Measurements from ENCODE around the gene SF3B3.
"Not testable (repeated sequence)": the region's sequence is repeated elsewhere in the genome, so short reads cannot be mapped to it uniquely, and the experiment has no call there.

The SF3B3 gene

DNA sequence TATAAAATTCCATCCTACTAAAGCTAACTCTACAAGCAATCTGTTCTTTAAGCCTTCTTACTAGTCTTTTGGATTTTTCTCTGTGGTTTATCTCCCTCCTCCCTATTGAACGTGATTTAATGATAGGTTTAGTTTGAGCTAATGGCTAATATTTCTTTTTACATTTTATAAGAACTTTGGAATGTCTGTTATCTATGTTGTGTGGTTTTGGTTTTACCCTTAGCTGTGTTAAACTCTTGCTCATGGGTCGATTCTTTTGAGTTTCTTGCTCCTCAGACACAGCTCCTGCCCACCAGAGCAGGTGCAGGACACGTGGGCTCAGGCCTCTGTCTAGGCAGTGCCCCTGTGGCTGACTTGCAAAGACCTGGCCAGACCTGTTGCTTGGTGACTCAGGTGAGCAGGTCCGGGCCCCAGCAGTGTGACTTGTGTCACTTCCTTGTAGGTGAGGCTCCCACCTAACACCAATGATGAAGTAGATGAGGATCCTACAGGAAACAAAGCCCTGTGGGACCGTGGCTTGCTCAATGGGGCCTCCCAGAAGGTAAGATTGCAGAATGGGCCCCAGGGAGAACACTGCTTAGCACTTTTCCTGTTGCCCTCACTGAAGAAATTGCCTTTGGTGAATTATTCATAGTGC is 45.1 kb downstream of the SF3B3 start:
- DNase-seq (ENCODE audit: low spot score) = no peak

DNA sequence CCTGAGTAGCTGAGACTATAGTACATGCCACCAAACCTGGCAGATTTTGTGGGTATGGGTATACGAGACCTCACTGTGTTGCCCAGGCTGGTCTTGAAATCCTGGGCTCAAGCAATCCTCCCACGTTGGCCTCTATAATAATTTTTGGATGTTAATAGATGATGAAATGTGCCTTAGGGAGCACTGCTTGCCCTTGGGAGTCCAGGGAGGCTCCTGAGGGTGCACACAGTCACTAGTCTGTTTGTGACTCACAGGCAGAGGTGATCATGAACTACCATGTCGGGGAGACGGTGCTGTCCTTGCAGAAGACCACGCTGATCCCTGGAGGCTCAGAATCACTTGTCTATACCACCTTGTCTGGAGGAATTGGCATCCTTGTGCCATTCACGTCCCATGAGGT is 46.1 kb downstream of the SF3B3 start:
- DNase-seq (ENCODE audit: low spot score) = no peak

DNA sequence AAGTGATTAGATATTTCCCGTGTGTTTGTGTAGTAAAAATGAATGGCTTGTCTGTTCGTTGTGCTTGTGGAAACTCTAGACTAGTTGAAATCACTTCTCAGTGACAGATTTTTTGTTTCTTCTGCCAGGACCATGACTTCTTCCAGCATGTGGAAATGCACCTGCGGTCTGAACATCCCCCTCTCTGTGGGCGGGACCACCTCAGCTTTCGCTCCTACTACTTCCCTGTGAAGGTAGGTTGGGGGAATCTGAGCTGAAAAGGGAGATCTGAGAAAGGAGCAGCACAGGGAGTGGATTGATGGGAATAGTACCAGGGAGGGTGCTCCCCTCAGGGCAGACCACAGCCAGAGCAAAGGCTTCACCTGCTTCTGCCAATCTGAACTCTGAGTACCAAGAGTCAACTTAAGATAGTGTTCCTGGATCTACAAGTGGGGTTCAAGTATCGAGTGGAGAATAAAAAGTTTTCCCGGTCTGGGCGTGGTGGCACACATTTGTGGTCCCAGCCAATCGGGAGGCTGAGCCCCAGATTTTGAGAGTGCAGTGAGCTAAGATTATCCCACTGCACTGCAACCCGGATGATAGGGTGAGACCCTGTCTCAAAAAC is 47.5 kb downstream of the SF3B3 start:
- DNase-seq (ENCODE audit: low spot score) = no peak

DNA sequence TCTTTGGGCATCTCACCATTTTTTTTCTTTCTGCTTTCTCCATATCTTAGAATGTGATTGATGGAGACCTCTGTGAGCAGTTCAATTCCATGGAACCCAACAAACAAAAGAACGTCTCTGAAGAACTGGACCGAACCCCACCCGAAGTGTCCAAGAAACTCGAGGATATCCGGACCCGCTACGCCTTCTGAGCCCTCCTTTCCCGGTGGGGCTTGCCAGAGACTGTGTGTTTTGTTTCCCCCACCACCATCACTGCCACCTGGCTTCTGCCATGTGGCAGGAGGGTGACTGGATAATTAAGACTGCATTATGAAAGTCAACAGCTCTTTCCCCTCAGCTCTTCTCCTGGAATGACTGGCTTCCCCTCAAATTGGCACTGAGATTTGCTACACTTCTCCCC is 48.0 kb downstream of the SF3B3 start:
- DNase-seq (ENCODE audit: low spot score) = no peak

DNA sequence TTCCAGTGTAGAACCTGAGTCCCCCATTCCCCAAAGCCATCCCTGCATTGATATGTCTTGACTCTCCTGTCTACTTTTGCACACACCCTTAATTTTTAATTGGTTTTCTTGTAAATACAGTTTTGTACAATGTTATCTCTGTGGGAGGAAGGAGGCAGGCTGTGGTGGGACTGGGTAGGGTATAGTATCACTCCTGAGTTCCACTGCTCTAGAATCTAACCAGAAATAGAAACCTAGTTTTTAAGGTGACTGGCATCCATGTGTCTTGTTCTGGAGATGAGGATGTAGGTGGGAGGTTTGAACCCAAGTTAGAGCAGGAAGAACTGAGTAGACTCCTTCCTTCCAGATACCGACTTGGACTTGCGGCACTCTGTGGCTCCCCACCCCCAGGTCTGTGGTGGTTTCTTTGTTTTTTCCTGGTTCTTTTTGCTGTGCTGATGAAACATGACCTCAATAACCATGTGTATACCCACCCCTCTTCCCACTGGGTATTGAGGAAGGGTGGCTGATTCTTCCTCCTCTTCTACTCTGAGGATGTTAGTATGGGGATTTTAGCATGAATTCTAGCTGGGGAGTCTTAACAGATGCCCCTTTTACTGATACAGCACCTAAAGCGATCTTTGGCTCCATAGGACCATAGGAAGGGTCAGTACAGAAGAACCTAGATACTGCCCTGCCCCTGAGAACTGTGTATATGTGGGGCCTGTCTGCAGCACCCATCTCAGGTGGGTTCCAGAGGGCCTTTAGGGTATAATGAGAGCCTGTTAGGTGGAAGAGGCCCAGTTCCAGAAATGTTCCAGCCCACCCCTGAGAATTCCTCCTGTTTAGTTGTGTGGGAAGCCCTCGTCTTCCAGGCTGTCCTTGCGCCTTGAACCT is 48.7 kb downstream of the SF3B3 start:
- DNase-seq (ENCODE audit: low spot score) = no peak

DNA sequence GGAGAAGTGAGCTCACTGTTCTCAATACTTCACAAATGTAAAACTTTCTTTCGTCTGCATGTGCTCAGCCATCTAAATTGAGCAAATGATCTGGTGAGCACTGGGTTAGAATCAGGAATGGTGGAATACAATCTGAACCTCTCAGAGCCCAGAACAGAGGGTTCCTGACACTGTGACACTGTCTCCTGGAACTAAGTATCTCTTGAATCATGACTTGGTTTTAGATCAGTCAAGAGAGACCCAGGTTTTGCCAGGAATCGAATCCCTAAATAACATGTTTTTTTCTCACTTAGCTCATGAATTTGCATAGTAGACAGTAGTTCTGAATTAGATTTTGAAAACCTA is 49.3 kb downstream of the SF3B3 start:
- no peak for DNase-seq (ENCODE audit: low spot score)

DNA sequence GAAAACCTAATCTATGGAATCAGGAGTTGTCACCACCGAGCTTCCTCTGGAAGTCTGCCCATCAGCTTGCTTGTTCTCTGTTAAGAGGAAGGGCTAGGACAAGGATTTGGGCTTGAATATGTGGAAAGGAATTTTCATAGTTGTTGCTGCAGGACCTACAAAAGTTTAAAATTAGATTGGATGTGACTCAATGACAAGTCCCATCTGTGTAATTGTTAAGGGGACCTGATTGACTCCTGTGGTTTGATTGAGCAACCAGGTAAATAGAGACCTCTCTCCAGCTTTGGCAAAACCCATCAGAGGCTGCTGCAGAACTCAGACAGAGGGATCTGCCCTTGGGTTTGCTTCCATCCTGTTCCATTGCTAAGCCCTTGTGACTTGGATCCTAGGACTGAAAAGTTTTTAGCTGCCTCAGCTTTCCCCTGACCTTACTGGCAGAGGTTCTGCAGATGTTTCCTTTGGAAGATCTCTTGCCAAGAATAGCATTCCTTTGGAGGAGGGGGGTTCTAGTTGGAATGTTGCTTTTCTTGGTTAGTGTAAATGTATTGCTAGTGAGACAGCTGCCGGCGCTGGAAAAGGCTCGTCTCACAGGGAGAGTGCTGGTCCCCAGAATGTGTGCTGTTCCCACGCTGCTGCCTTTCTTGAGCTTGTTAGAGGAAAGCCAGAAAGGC is 50.0 kb downstream of the SF3B3 start:
- peak; percentile 33 for DNase-seq (ENCODE audit: low spot score)

DNA sequence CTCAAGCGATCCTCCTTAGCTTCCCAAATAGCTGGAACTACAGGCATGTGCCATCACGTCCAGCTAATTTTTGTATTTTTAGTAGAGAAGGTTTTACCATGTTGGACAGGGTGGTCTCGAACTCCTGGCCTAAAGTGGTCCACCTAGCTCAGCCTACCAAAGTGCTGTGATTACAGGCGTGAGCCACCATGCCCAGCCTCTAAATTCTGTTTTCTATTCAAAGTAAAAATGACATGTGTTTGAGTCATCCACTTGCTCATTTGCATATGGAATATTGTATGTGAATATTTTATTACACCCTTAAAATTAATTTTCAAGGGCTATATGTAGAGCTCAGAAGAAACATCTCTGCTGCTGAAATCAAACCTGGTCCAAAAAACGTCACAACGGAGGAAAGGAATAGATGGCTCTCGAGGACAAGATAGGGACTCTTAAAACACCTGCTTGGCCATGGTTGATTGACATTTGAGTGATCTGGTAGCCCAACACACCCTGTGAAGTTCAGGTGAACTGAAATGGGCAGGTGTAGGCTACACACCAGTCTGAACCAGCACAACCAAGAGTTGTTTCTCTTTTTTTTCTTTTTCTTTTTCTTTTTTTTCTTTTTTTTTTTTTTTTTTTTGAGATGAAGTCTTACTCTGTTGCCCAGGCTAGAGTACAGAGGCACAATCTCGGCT is 51.1 kb downstream of the SF3B3 start:
- DNase-seq (ENCODE audit: low spot score) = no peak

DNA sequence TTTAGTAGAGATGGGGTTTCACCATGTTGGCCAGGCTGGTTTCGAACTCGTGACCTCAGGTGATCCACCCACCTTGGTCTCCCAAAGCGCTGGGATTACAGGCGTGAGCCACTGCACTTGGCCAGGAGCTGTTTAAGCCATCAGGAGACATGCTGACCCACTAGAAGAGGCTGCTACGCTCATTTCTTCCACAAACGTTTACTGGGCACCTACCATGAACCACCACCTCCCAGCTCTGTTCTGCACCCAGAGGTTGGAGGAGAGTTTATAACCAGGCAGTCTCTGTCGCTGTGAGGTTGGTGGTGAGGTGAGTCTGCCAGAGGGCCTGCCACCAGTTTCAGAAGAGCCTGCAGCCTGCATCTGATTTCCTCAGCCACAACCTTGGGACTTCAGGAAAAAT is 51.8 kb downstream of the SF3B3 start:
- no peak for DNase-seq (ENCODE audit: low spot score)

DNA sequence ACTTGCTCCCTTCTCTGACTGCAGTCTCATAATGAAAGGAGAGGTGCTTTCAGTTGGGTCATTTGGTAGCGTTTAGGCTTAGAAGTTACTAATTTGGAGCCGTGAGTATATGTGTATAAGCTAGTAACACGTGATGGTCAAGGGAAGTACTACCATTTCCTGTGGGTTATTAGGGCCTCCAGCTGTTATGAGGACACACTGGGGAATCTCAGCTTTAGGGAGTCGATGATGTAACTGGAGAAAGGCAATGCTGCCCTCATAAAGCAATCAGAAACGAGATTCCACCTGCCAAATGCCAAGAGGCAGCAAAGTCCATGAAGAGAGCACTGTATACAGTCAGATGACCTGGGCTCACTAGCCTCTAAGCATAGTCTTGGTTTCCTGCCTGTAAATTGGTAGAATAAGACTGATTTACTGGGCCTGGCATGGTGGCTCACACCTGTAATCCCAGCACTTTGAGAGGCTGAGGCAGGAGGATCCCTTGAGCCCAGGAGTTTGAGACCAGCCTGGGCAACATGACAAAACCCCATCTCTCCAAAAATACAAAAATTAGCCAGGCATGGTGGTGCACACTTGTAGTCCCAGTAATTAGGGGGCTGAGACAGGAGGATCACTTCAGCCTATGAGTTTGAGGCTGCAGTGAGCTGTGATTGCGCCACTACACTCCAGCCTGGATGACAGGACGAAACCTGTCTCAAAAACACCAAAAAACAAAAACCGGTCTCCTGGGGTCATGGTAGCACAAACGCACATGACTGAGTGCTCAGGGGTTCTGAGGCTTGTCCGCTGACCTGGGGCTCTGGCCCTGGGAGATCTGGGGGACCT is 53.0 kb downstream of the SF3B3 start:
- DNase-seq (ENCODE audit: low spot score) = no peak

DNA sequence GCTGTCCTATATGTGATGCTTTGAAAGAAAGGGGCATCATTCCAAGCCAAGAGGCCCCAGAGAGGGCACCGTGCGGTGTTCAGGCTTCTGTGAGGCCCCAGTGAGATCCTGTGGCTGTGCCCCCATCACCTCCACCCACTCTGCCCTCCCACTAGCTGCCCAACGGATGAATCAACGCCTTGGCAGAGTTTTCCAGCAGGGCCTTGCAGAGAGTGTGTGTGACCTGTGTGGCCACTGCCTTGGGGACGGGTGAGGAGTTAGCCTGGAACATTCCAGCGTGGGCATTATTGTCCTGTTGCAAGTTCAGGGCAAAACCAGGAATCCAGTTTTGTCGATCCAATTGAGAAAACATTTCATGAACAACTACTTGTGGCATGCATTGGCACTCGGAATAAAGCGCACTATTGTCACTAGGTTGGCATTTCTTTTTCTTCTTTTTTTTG is 53.7 kb downstream of the SF3B3 start:
- DNase-seq (ENCODE audit: low spot score) = no peak

DNA sequence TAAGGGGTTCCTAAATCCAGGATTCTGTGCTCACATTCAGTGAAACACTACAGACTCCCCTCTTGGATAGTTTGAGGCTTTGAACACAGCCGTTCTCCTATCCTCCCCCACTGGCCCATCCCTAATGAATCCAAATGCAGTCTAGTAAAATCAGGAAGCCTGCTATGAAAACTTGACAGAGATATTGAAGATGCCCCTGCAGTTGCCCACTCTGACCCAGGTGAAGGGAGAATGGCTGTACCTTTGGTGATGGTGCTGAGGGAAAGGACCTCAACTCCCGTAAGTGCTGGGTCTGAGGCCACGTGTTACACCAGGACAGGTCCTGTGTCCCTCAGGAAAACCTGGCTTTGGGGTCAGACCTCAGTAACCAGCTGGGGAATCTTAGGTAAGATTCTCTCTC is 54.4 kb downstream of the SF3B3 start:
- no peak for DNase-seq (ENCODE audit: low spot score)

DNA sequence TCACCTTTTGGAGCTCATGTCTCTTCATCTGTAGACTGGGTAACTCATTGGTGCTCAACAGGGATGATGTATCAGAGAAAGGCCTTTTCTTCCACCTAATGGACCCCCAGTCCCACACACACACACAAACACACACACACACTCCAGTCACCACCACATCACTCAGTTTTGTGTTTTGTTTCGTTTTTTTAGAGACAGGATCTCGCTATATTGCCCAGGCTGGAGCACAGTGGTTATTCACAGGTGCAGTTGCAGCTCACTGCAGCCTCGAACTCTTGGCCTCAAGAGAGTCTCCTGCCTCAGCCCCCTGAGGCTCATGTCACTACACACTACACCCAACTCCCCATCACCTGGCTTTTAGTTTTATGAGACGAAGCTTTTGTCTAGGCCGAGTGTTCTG is 55.6 kb downstream of the SF3B3 start:
- no peak for DNase-seq (ENCODE audit: low spot score)

DNA sequence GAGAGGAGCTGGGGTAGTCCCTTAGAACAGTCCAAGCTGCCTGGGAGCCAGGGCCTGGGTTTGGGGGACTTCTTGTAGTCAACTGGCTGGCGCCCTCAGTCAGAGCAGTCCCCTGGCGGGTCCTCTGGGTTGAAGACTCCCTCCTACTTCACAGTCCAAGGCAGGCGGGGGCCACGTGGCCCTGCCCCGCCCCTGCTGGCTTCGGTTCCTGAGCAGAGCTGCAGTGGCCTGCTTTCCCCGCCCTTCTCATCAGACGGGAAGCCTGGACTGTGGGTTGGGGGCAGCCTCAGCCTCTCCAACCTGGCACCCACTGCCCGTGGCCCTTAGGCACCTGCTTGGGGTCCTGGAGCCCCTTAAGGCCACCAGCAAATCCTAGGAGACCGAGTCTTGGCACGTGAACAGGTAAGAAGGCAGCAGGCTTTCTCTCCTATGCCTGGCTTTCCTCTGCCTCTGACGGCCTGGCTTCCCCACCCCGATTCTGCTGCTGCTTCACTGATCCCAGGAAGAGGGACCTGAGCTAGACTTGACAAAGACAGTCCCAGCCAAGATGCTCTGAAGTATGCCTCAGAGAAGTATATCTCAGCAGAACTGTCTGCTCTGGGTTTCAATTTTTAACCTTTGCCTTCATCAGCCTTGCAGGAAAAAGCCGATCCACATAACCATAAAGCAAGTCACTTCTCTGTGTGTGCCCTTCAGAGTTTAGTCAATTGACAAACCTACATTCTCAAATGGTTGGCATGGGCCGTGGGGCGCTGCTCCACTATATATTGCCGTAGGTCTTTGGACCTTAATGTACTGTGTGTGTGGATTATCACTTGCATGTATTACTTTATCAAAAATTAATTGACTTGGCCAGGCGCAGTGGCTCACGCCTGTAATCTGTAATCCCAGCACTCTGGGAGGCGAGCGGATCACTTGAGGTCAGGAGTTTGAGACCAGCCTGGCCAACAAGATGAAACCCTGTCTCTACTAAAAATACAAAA is 56.3 kb downstream of the SF3B3 start:
- DNase-seq (ENCODE audit: low spot score) = no peak

DNA sequence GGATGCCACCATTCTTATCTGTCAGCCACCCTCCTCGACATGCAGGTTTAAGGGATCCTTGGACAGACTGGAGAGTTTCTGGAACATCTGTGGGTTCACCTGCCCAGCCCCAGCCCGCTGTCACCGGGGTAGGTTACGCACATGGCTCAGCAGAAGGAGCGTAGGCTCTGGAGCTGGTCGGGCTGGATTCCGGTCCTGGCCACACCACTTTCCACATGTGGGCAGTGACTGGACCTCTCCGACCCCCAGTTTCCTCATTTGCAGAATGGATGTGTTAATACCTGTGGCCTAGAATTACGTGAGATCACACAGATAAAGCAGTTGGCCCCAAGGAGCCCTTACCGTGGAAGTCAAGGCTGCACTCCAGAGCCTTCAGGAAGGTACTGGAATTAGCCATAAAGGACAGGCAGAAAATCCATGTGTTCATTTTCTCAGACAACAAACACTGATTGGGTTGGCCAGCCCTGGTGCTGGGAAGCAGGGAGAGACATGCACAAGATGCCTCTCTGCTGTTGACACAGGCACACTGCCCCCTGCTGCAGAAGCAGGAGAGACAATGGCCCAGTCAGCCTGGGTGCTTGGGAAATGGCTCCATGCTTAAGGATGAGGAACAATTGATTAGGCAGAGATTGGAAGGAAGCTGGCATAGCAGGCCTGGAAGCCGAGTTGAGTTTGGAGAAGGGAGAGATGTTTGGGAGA is 58.8 kb downstream of the SF3B3 start:
- no peak for DNase-seq (ENCODE audit: low spot score)

DNA sequence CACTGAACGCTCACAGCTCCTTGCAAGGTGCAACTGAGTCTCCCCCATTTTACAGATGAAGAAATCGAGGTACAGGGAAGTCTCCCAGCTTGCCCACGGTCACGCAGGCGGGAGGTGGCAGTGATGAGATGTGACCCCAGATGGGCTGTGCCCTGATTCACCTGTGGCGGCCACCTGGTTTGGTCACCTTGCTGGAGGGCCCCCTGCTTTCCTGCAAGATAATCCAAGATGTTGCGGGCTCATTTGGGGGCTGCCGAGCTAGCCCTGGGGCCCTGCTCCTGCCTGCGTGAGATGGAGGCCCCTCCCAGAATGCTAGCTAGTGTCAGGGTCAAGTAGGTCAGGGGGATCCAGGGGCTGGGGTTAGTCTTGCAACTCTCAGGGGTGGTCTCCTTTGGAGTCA is 63.1 kb downstream of the SF3B3 start:
- no peak for DNase-seq (ENCODE audit: low spot score)

DNA sequence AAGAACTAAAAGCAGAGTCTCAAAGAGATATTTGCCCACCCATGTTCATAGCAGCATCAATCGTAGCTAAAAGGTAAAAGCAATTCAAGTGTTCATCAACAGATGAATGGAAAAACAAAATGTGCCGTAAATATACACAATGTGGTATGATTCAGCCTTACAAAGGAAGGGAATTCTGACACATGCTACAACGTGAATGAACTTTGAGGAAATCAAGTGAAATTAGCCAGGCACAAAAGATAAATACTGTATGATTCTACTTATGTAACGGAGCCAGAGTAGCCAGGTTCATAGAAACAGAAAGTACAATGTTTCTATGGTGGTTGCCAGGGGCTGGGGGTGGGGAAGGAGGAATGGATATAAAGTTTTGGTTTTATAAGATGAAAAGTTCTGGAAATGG is 64.9 kb downstream of the SF3B3 start:
- DNase-seq (ENCODE audit: low spot score) = no peak

DNA sequence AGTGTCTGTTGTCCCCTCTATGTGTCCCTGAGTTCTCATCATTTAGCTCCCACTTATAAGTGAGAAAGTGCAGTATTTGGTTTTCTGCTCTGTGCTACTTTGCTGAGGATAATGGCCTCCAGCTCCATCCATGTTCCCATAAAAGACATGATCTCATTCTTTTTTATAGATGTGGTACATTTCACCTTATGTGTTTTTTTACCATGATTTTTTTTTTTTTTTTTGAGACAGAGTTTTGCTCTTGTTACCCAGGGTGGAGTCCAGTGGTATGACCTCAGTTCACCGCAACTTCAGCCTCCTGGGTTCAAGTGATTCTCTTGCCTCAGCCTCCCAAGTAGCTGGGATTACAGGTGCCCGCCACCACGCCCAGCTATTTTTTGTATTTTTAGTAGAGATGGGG is 65.8 kb downstream of the SF3B3 start:
- not testable (repeated sequence) for DNase-seq (ENCODE audit: low spot score)

DNA sequence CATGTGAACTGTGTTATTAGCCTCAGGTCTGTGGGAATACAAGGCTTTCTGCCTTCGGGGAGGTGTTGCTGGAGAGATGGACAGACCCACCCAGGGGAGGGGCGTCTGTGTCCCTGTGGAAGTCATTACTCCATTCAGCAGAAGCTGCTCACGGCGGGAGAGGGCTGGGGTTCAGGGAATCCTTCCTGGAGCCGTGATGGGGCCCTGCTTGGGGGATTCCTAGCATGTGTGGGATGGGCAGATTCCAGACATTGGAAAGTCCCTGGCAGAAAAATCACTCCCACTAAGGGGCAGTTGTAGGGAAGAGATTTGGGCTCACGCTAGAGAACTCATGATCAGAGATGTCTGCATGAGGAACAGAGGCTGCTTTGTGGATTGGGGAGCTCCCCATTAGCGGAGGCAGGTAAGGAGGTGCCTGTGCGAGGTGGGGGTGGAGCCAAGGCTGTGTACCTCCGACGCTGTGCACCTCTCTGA is 66.4 kb downstream of the SF3B3 start:
- no peak for DNase-seq (ENCODE audit: low spot score)

All from Ammon's horn (tissue), 1 donor.